Natural killer cell (primary cell): Measurements from ENCODE around the gene LEFTY1. TPM values are rescaled to one million over a fixed set of nuclear protein-coding genes. Genes with fewer than 3 reads are reported as not detected.
"Not testable (repeated sequence)": the region's sequence is repeated elsewhere in the genome, so short reads cannot be mapped to it uniquely, and the experiment has no call there.

Experiments used
- ATAC-seq, 3 donors: fragments of 150-1000 bp in 2 of 3; fragments of 200-7000 bp in 1 of 3; cut with Tn5 transposase; 1 replicate in 1 of 3; 2 replicates in 2 of 3; pipeline ENCODE4 v1.10.0; 2021; ENCODE audit warnings: mild to moderate bottlenecking in 2 of 3, moderate library complexity in 2 of 3
- DNase-seq, 2 donors: peaks; one replicate each; pipeline versions ENCODE4 v3.0.0 to v3.0.0-alpha.2; 2013 to 2021; ENCODE audit warnings: mixed read lengths in 1 of 2
- H3K27ac ChIP-seq: one replicate; pipeline ENCODE4 v1.5.1; 2013; ENCODE audit warnings: mild to moderate bottlenecking, low read length
- H3K27me3 ChIP-seq: one replicate; pipeline ENCODE4 v1.6.1; 2013; ENCODE audit warnings: low read length; ENCODE audit not compliant: control insufficient read depth, insufficient read depth
- H3K36me3 ChIP-seq: one replicate; pipeline ENCODE4 v1.6.1; 2013; ENCODE audit warnings: low read length; ENCODE audit not compliant: control insufficient read depth, insufficient read depth
- H3K4me1 ChIP-seq: one replicate; pipeline ENCODE4 v1.6.1; 2013; ENCODE audit warnings: low read length; ENCODE audit not compliant: control insufficient read depth, insufficient read depth
- H3K4me3 ChIP-seq: one replicate; pipeline ENCODE4 v1.5.1; 2013; ENCODE audit warnings: low read length
- H3K9me3 ChIP-seq: one replicate; pipeline ENCODE4 v1.6.1; 2013; ENCODE audit warnings: low read length; ENCODE audit not compliant: control insufficient read depth, insufficient read depth
- H3K27ac Mint-ChIP-seq, 2 donors: one replicate each; pipeline ENCODE4 v1.8.0; 2022; ENCODE audit warnings: mild to moderate bottlenecking in 2 of 2, mixed read lengths in 2 of 2, moderate library complexity in 1 of 2
- H3K27me3 Mint-ChIP-seq, 2 donors: one replicate each; pipeline ENCODE4 v1.8.0; 2022; ENCODE audit warnings: low read depth in 2 of 2, mixed read lengths in 2 of 2
- H3K36me3 Mint-ChIP-seq: one replicate; pipeline ENCODE4 v1.8.0; 2022; ENCODE audit warnings: mixed read lengths
- H3K4me1 Mint-ChIP-seq, 2 donors: one replicate each; pipeline ENCODE4 v1.8.0; 2022; ENCODE audit warnings: mixed read lengths in 2 of 2
- H3K4me3 Mint-ChIP-seq: one replicate; pipeline ENCODE4 v1.8.0; 2022; ENCODE audit warnings: mild to moderate bottlenecking, moderate library complexity, mixed read lengths
- H3K9me3 Mint-ChIP-seq, 2 donors: one replicate each; pipeline ENCODE4 v1.8.0; 2022; ENCODE audit warnings: mixed read lengths in 2 of 2
- CTCF ChIP-seq: fragments of 200-600 bp; IDR thresholded peaks from one replicate; pipeline ENCODE4 v1.8.0; 2022; ENCODE audit warnings: antibody characterized with exemption
- WGBS: methylation state at CpG from one replicate; pipeline ENCODE4 v1.1.7; 2013; ENCODE audit warnings: missing lambda C conversion rate; ENCODE audit not compliant: insufficient coverage; 5-methylcytosine and 5-hydroxymethylcytosine counted together
- intact Hi-C: fragments of 100-400 bp; cut with micrococcal nuclease; formaldehyde crosslinking; loops from one replicate; pipeline ENCODE4 v1.14.2; 2022
- total RNA-seq, 4 donors: library from RNA; stranded (reverse); fragments of 120-200 nt in 1 of 4; gene quantifications; one replicate each; pipeline versions ENCODE4 v1.2.3 to v1.2.4, GENCODE V29; 2013 to 2022

Gene LEFTY1
- total RNA-seq, 3 donors from 2014 or later (not counting 1 experiment from before 2014, with no cell fraction given) = not detected

- Histone ChIP-seq H3K4me1 (peaks cover under 1% of the 10 kb centered on the region), H3K36me3 (no peaks in the 10 kb centered on the region), H3K9me3 (no peaks in the 10 kb centered on the region), H3K27ac (no peak overlapping the region), H3K27me3 (no peaks in the 10 kb centered on the region), H3K4me3 (no peak overlapping the region)
- TF ChIP-seq CTCF = no peak
- WGBS = 92% methylated on average over 6 of the region's 6 CpGs
- H3K36me3 Mint-ChIP-seq = no peaks in the 10 kb centered on the region
- DNase-seq = no peak
- intact Hi-C loops = no loop called here
- no peak overlapping the region for H3K27ac Mint-ChIP-seq
- no peak for ATAC-seq
- H3K9me3 Mint-ChIP-seq = no peaks in the 10 kb centered on the region
- no peaks in the 10 kb centered on the region for H3K4me1 Mint-ChIP-seq
- peaks cover 5 to 10% of the 10 kb centered on the region in 2 donors for H3K27me3 Mint-ChIP-seq
- H3K4me3 Mint-ChIP-seq = no peak overlapping the region
Observed at GRCh38 chr1:225890346-225891228, 1.6 kb upstream of the LEFTY1 start.

- Histone ChIP-seq H3K36me3 (no peaks in the 10 kb centered on the region), H3K27me3 (no peaks in the 10 kb centered on the region), H3K4me3 (no peak overlapping the region), H3K27ac (no peak overlapping the region), H3K9me3 (no peaks in the 10 kb centered on the region), H3K4me1 (no peaks in the 10 kb centered on the region)
- no peak for ATAC-seq
- intact Hi-C loops = no loop called here
- Mint-ChIP-seq H3K4me3 (no peak overlapping the region), H3K27ac (no peak overlapping the region), H3K36me3 (no peaks in the 10 kb centered on the region), H3K4me1 (no peaks in the 10 kb centered on the region), H3K9me3 (no peaks in the 10 kb centered on the region), H3K27me3 (peaks cover 5 to 10% of the 10 kb centered on the region in 2 donors)
- WGBS = 93% methylated on average over 5 of the region's 5 CpGs
- no peak for TF ChIP-seq CTCF
- DNase-seq = no peak
Observed at GRCh38 chr1:225889743-225890142, 797 bp upstream of the LEFTY1 start.

- Histone ChIP-seq H3K27ac (no peak overlapping the region), H3K4me3 (no peak overlapping the region), H3K36me3 (no peaks in the 10 kb centered on the region), H3K9me3 (no peaks in the 10 kb centered on the region), H3K4me1 (peaks cover 6% of the 10 kb centered on the region), H3K27me3 (no peaks in the 10 kb centered on the region)
- no peak for DNase-seq
- WGBS = 95% methylated on average over 18 of the region's 18 CpGs
- no peak for ATAC-seq
- TF ChIP-seq CTCF = no peak
- peaks cover 1 to 8% of the 10 kb centered on the region in 2 donors for H3K4me1 Mint-ChIP-seq
- no peaks in the 10 kb centered on the region for H3K36me3 Mint-ChIP-seq
- no peak overlapping the region for H3K27ac Mint-ChIP-seq
- no peak overlapping the region for H3K4me3 Mint-ChIP-seq
- H3K27me3 Mint-ChIP-seq = peaks cover 5 to 10% of the 10 kb centered on the region in 2 donors
- intact Hi-C loops = no loop called here
- H3K9me3 Mint-ChIP-seq = no peaks in the 10 kb centered on the region
Observed at GRCh38 chr1:225888289-225888897, 553 bp downstream of the LEFTY1 start.

- 61% methylated on average over 31 of the region's 56 CpGs for WGBS
- H3K4me3 ChIP-seq, H3K36me3 Mint-ChIP-seq, H3K9me3 Mint-ChIP-seq, intact Hi-C loops, ATAC-seq, H3K36me3 ChIP-seq, H3K27me3 ChIP-seq, H3K9me3 ChIP-seq, H3K27ac Mint-ChIP-seq, H3K27ac ChIP-seq, H3K4me3 Mint-ChIP-seq, DNase-seq: not testable (repeated sequence)
- H3K4me1 Mint-ChIP-seq = peaks cover 5 to 13% of the 10 kb centered on the region in 2 donors
- peaks cover 5 to 10% of the 10 kb centered on the region in 2 donors for H3K27me3 Mint-ChIP-seq
- H3K4me1 ChIP-seq = peaks cover 12% of the 10 kb centered on the region
Observed at GRCh38 chr1:225887554-225888288, 1.2 kb downstream of the LEFTY1 start.
